MM.1S (cell line): ENCODE measurements around the gene MRO.

ENCODE experiments used
- DNase-seq: peaks from one replicate; pipeline ENCODE4 v3.0.0-alpha.2; 2015
- H2AFZ ChIP-seq: fragments of 300-600 bp; sonication (generic); 2 replicates; pipeline ENCODE4 v1.6.0; 2016; ENCODE audit warnings: antibody characterized with exemption, low read length
- H3F3A ChIP-seq: fragments of 300-600 bp; sonication (generic); 2 replicates; pipeline ENCODE4 v1.6.1; 2016; ENCODE audit warnings: mild to moderate bottlenecking, antibody characterized with exemption, low read length, moderate library complexity, mixed read lengths; ENCODE audit not compliant: insufficient read depth
- H3K27ac ChIP-seq: fragments of 300-600 bp; sonication (generic); 2 replicates; pipeline ENCODE4 v1.5.1; 2016; ENCODE audit warnings: mild to moderate bottlenecking, low read length
- H3K27me3 ChIP-seq: fragments of 300-600 bp; sonication (generic); replicated peaks from 2 replicates; pipeline ENCODE4 v1.6.0; 2016; ENCODE audit warnings: low read length; ENCODE audit not compliant: insufficient read depth
- H3K36me3 ChIP-seq: fragments of 300-600 bp; sonication (generic); replicated peaks from 2 replicates; pipeline ENCODE4 v1.6.1; 2016; ENCODE audit warnings: mild to moderate bottlenecking, low read length, mixed read lengths; ENCODE audit not compliant: insufficient read depth
- H3K4me1 ChIP-seq: fragments of 300-600 bp; sonication (generic); 2 replicates; pipeline ENCODE4 v1.6.1; 2016; ENCODE audit warnings: low read length, mixed read lengths
- H3K4me2 ChIP-seq: fragments of 300-600 bp; sonication (generic); 2 replicates; pipeline ENCODE4 v1.6.0; 2016; ENCODE audit warnings: low read depth, low read length
- H3K4me3 ChIP-seq: fragments of 300-600 bp; sonication (generic); 2 replicates; pipeline ENCODE4 v1.5.1; 2016; ENCODE audit warnings: low read length, mixed read lengths
- H3K79me2 ChIP-seq: fragments of 300-600 bp; sonication (generic); 2 replicates; pipeline ENCODE4 v1.6.1; 2016; ENCODE audit warnings: mixed run types, low read length, mixed read lengths
- H3K9ac ChIP-seq: fragments of 300-600 bp; sonication (generic); 2 replicates; pipeline ENCODE4 v1.6.1; 2016; ENCODE audit warnings: low read length, mixed read lengths
- H3K9me2 ChIP-seq: fragments of 300-600 bp; sonication (generic); replicated peaks from 2 replicates; pipeline ENCODE4 v1.6.1; 2016; ENCODE audit warnings: mild to moderate bottlenecking, low read length, mixed read lengths; ENCODE audit not compliant: insufficient read depth
- H3K9me3 ChIP-seq: fragments of 300-600 bp; sonication (generic); replicated peaks from 2 replicates; pipeline ENCODE4 v1.6.1; 2016; ENCODE audit warnings: mild to moderate bottlenecking, low read length, mixed read lengths; ENCODE audit not compliant: insufficient read depth
- H4K20me1 ChIP-seq: fragments of 300-600 bp; sonication (generic); 2 replicates; pipeline ENCODE4 v1.6.1; 2016; ENCODE audit warnings: mild to moderate bottlenecking, low read length, moderate library complexity, mixed read lengths; ENCODE audit not compliant: insufficient read depth
- CTCF ChIP-seq: fragments of 300-600 bp; sonication (generic); IDR thresholded peaks from 2 replicates; pipeline ENCODE4 v1.5.1; 2016; ENCODE audit warnings: antibody characterized with exemption, low read length, mixed read lengths
- EZH2 ChIP-seq: fragments of 300-600 bp; sonication (generic); optimal IDR thresholded peaks from 2 replicates; pipeline ENCODE3; 2017; ENCODE audit warnings: low read depth, mild to moderate bottlenecking, antibody characterized with exemption, low read length, mixed read lengths
- EZH2phosphoT487 ChIP-seq: fragments of 300-600 bp; sonication (generic); IDR thresholded peaks from 2 replicates; pipeline ENCODE4 v1.6.1; 2018; ENCODE audit warnings: antibody characterized with exemption, low read length

The MRO gene

GRCh38 chr18:50751490-50751889, 68.3 kb downstream of the MRO start:
- no peaks in the 10 kb centered on the region for H3K27me3 ChIP-seq
- H3F3A ChIP-seq, result no peaks in the 10 kb centered on the region
- H3K4me3 ChIP-seq, result no peak overlapping the region
- H2AFZ ChIP-seq, result no peak overlapping the region
- H3K79me2 ChIP-seq, result no peaks in the 10 kb centered on the region
- H3K9ac ChIP-seq, result no peak overlapping the region
- no peak for DNase-seq
- no peak for TF ChIP-seq CTCF
- no peak for TF ChIP-seq EZH2
- no peak for TF ChIP-seq EZH2phosphoT487
- H3K27ac ChIP-seq, result no peak overlapping the region
- H3K9me3 ChIP-seq, result no peaks in the 10 kb centered on the region
- H4K20me1 ChIP-seq, result no peaks in the 10 kb centered on the region
- H3K36me3 ChIP-seq, result no peaks in the 10 kb centered on the region
- H3K9me2 ChIP-seq, result no peaks in the 10 kb centered on the region
- H3K4me1 ChIP-seq, result no peaks in the 10 kb centered on the region
- H3K4me2 ChIP-seq, result no peak overlapping the region

GRCh38 chr18:50750546-50750945, 69.3 kb downstream of the MRO start:
- H4K20me1 ChIP-seq, result no peaks in the 10 kb centered on the region
- no peaks in the 10 kb centered on the region for H3F3A ChIP-seq
- H2AFZ ChIP-seq, result no peak overlapping the region
- H3K79me2 ChIP-seq, result no peaks in the 10 kb centered on the region
- no peaks in the 10 kb centered on the region for H3K4me1 ChIP-seq
- no peak for DNase-seq
- H3K9ac ChIP-seq, result no peak overlapping the region
- TF ChIP-seq CTCF, result no peak
- no peak for TF ChIP-seq EZH2phosphoT487
- no peak for TF ChIP-seq EZH2
- no peaks in the 10 kb centered on the region for H3K27me3 ChIP-seq
- no peaks in the 10 kb centered on the region for H3K9me3 ChIP-seq
- no peak overlapping the region for H3K4me3 ChIP-seq
- no peak overlapping the region for H3K4me2 ChIP-seq
- H3K9me2 ChIP-seq, result no peaks in the 10 kb centered on the region
- no peaks in the 10 kb centered on the region for H3K36me3 ChIP-seq
- H3K27ac ChIP-seq, result no peak overlapping the region

GRCh38 chr18:50749945-50750344, 69.9 kb downstream of the MRO start:
- TF ChIP-seq EZH2, result no peak
- TF ChIP-seq CTCF, result no peak
- TF ChIP-seq EZH2phosphoT487, result no peak
- H3K79me2 ChIP-seq, result no peaks in the 10 kb centered on the region
- no peaks in the 10 kb centered on the region for H3K4me1 ChIP-seq
- no peaks in the 10 kb centered on the region for H3K27me3 ChIP-seq
- H3K36me3 ChIP-seq, result no peaks in the 10 kb centered on the region
- H3F3A ChIP-seq, result no peaks in the 10 kb centered on the region
- no peaks in the 10 kb centered on the region for H4K20me1 ChIP-seq
- H3K9ac ChIP-seq, result no peak overlapping the region
- H3K4me2 ChIP-seq, result no peak overlapping the region
- H3K4me3 ChIP-seq, result no peak overlapping the region
- H3K27ac ChIP-seq, result no peak overlapping the region
- no peaks in the 10 kb centered on the region for H3K9me3 ChIP-seq
- no peaks in the 10 kb centered on the region for H3K9me2 ChIP-seq
- DNase-seq, result no peak
- H2AFZ ChIP-seq, result no peak overlapping the region
